Measurements from ENCODE around the gene NHS.

Gene NHS

GRCh38 chrX:17768997-17769396 is 394.0 kb downstream of the NHS start:
- no peak overlapping the region for H3K4me3 ChIP-seq (ENCODE audit: low read length)
- no peak for TF ChIP-seq CTCF (IDR thresholded peaks at IDR 0.05; ENCODE audit: insufficient read depth, low read depth, low read length, missing control alignments)

GRCh38 chrX:17769701-17770269 is 394.8 kb downstream of the NHS start:
- no peak for DNase-seq (ENCODE audit: low read depth)
- no peak overlapping the region for H3K4me3 ChIP-seq (ENCODE audit: low read length)
- no peak for TF ChIP-seq CTCF (IDR thresholded peaks at IDR 0.05; ENCODE audit: insufficient read depth, low read depth, low read length, missing control alignments)

More at GRCh38 chrX:17768997-17769396, 394.0 kb downstream of the NHS start:
- DNase-seq (ENCODE audit: low read depth), result no peak

- H3K4me3 ChIP-seq (ENCODE audit: low read length), result no peak overlapping the region
- TF ChIP-seq CTCF (IDR thresholded peaks at IDR 0.05; ENCODE audit: insufficient read depth, low read depth, low read length, missing control alignments), result no peak
- DNase-seq (ENCODE audit: low read depth), result no peak
Observed at GRCh38 chrX:17773221-17773876, 398.3 kb downstream of the NHS start.

- no peak for DNase-seq (ENCODE audit: low read depth)
Observed at GRCh38 chrX:17774053-17774452, 399.1 kb downstream of the NHS start.

GRCh38 chrX:17778997-17779396 is 404.0 kb downstream of the NHS start:
- TF ChIP-seq CTCF (IDR thresholded peaks at IDR 0.05; ENCODE audit: insufficient read depth, low read depth, low read length, missing control alignments), result no peak
- peak; percentile 15 for DNase-seq (ENCODE audit: low read depth)
- no peak overlapping the region for H3K4me3 ChIP-seq (ENCODE audit: low read length)

More at GRCh38 chrX:17774053-17774452, 399.1 kb downstream of the NHS start:
- no peak overlapping the region for H3K4me3 ChIP-seq (ENCODE audit: low read length)
- no peak for TF ChIP-seq CTCF (IDR thresholded peaks at IDR 0.05; ENCODE audit: insufficient read depth, low read depth, low read length, missing control alignments)

GRCh38 chrX:17779434-17779833 is 404.4 kb downstream of the NHS start:
- no peak overlapping the region for H3K4me3 ChIP-seq (ENCODE audit: low read length)
- TF ChIP-seq CTCF (IDR thresholded peaks at IDR 0.05; ENCODE audit: insufficient read depth, low read depth, low read length, missing control alignments), result no peak
- no peak for DNase-seq (ENCODE audit: low read depth)

Measured in epithelial cell of esophagus (primary cell).